Tibial nerve (tissue), 4 donors: Measurements from ENCODE around the gene PPP6R1. TPM values are rescaled to one million over a fixed set of nuclear protein-coding genes. Genes with fewer than 3 reads are reported as not detected.

ENCODE experiments used
- DNase-seq, 2 donors: peaks; one replicate each; pipeline ENCODE4 v3.0.0-alpha.2; 2019; ENCODE audit warnings: low spot score in 2 of 2
- H3K27ac ChIP-seq, 4 donors: fragments of 200-600 bp; sonication (generic) in 3 of 4; one replicate each; pipeline ENCODE4 v1.5.1; 2017 to 2019; ENCODE audit warnings: mild to moderate bottlenecking in 1 of 4
- H3K27me3 ChIP-seq, 2 donors: fragments of 200-600 bp; sonication (generic) in 1 of 2; one replicate each; pipeline versions ENCODE4 v1.5.1 to v1.6.0; 2017 to 2019
- H3K36me3 ChIP-seq, 3 donors: fragments of 200-600 bp; sonication (generic); one replicate each; pipeline ENCODE4 v1.5.1; 2018 to 2019
- H3K4me1 ChIP-seq, 4 donors: fragments of 200-600 bp; sonication (generic) in 3 of 4; one replicate each; pipeline ENCODE4 v1.5.1; 2017 to 2019
- H3K4me3 ChIP-seq, 4 donors: fragments of 200-600 bp; sonication (generic) in 3 of 4; one replicate each; pipeline ENCODE4 v1.5.1; 2017 to 2019; ENCODE audit warnings: mild to moderate bottlenecking in 1 of 4, moderate library complexity in 1 of 4
- H3K9me3 ChIP-seq, 4 donors: fragments of 200-600 bp; sonication (generic) in 3 of 4; one replicate each; pipeline ENCODE4 v1.5.1; 2017 to 2019
- EP300 ChIP-seq, 2 donors: sonication (generic); formaldehyde crosslinking; IDR thresholded peaks; one replicate each; pipeline ENCODE4 v1.6.1; 2017; ENCODE audit warnings: antibody characterized with exemption in 2 of 2, mild to moderate bottlenecking in 1 of 2
- POLR2A ChIP-seq, 2 donors: fragments of 450-650 bp; IDR thresholded peaks; one replicate each; pipeline ENCODE4 v1.6.1; 2017; ENCODE audit warnings: antibody characterized with exemption in 2 of 2, mild to moderate bottlenecking in 2 of 2, moderate library complexity in 2 of 2
- WGBS, 2 donors: methylation state at CpG; one replicate each; pipeline ENCODE4 v1.1.5; 2018; 5-methylcytosine and 5-hydroxymethylcytosine counted together
- total RNA-seq, 4 donors: library from RNA; depleted of rRNA; stranded (reverse); fragments of >200 nt; gene quantifications; one replicate each; pipeline ENCODE4 v1.1.0, GENCODE V29; 2016
- TF ChIP-seq, protein P1 (sequence below), 5 experiments: fragments of 200-600 bp in 3 of 5; fragments of 450-650 bp in 2 of 5; sonication (generic) in 3 of 5; IDR thresholded peaks; one replicate each; pipeline ENCODE4 v1.5.1; 2016 to 2019; ENCODE audit warnings: antibody characterized with exemption in 5 of 5, mild to moderate bottlenecking in 3 of 5, moderate library complexity in 2 of 5

Gene PPP6R1
- total RNA-seq, 4 donors from 2014 or later, result 35.4 to 56.7 (median 40.7) TPM

DNA sequence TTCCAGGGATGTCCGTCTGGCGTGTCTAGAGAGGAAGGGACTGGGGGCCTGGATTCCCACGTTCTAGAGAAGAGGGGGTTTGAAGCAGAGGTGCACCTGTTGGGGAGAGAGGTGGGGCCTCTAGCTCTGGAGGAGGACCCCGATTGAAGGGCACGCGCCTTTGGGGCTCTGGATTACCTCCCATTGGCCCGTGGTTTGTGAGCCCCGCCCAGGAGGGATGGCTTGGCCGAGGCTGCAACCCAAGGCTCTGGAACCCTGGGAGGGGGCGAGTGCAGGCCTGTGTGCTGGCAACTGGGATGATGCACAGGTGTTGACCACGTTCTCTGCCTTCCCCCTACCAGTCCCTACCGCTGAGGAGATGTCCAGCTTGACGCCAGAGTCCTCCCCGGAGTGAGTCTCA lies 46.2 kb upstream of the PPP6R1 start:
- DNase-seq, result no peak
- peaks cover 0 to 54% (median 0%) of the 10 kb centered on the region in 3 donors for H3K36me3 ChIP-seq

DNA sequence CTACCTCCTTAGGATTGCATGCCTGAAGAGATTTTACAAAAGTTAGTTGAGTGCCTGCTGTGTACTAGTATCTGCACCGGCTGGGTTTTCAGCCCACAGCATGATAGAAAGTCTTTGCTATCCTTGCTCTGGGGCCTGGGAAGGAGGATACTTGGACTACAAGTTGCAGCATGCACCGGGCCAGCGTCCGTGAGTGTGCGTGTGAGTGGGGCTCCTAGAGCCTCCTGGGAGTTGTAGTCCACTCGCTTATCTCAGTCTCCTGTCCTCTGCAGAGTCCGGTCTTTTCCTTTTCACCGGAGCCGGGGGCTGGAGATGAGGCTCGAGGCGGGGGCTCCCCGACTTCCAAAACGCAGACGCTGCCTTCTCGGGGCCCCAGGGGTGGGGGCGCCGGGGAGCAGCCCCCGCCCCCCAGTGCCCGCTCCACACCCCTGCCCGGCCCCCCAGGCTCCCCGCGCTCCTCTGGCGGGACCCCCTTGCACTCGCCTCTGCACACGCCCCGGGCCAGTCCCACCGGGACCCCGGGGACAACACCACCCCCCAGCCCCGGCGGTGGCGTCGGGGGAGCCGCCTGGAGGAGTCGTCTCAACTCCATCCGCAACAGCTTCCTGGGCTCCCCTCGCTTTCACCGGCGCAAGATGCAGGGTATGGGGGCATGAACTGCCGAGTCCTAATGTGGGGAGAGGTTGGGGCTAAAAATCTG lies 45.6 kb upstream of the PPP6R1 start:
- TF ChIP-seq, protein P1, sequence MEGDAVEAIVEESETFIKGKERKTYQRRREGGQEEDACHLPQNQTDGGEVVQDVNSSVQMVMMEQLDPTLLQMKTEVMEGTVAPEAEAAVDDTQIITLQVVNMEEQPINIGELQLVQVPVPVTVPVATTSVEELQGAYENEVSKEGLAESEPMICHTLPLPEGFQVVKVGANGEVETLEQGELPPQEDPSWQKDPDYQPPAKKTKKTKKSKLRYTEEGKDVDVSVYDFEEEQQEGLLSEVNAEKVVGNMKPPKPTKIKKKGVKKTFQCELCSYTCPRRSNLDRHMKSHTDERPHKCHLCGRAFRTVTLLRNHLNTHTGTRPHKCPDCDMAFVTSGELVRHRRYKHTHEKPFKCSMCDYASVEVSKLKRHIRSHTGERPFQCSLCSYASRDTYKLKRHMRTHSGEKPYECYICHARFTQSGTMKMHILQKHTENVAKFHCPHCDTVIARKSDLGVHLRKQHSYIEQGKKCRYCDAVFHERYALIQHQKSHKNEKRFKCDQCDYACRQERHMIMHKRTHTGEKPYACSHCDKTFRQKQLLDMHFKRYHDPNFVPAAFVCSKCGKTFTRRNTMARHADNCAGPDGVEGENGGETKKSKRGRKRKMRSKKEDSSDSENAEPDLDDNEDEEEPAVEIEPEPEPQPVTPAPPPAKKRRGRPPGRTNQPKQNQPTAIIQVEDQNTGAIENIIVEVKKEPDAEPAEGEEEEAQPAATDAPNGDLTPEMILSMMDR (IDR thresholded peaks at IDR 0.05), result no peak
- TF ChIP-seq POLR2A (IDR thresholded peaks at IDR 0.05) (no peak), EP300 (IDR thresholded peaks at IDR 0.05) (no peak)
- H3K27ac ChIP-seq, result no peak overlapping the region
- no peaks in the 10 kb centered on the region for H3K27me3 ChIP-seq
- DNase-seq, result peak in 1 of 2 donors; percentile 18
- 83 to 89% methylated on average over 38 to 39 of the region's 39 CpGs for WGBS, 2 donors
- peaks cover 0 to 48% (median 0%) of the 10 kb centered on the region in 3 donors for H3K36me3 ChIP-seq
- peaks cover 0 to 2% (median 0%) of the 10 kb centered on the region in 4 donors for H3K9me3 ChIP-seq
- H3K4me3 ChIP-seq, result no peak overlapping the region
- peaks cover 0 to 11% (median 3%) of the 10 kb centered on the region in 4 donors for H3K4me1 ChIP-seq

More for the DNA sequence above, 46.2 kb upstream of the PPP6R1 start:
- H3K9me3 ChIP-seq, result peaks cover 0 to 5% (median 0%) of the 10 kb centered on the region in 4 donors
- H3K27ac ChIP-seq, result no peak overlapping the region
- H3K4me1 ChIP-seq, result peaks cover 0 to 11% (median 3%) of the 10 kb centered on the region in 4 donors
- no peaks in the 10 kb centered on the region for H3K27me3 ChIP-seq
- 77% methylated on average over 14 of the region's 14 CpGs for WGBS, 2 donors
- no peak overlapping the region for H3K4me3 ChIP-seq
- TF ChIP-seq POLR2A (IDR thresholded peaks at IDR 0.05), result no peak
- TF ChIP-seq, protein P1 (IDR thresholded peaks at IDR 0.05), result no peak
- TF ChIP-seq EP300 (IDR thresholded peaks at IDR 0.05), result no peak

DNA sequence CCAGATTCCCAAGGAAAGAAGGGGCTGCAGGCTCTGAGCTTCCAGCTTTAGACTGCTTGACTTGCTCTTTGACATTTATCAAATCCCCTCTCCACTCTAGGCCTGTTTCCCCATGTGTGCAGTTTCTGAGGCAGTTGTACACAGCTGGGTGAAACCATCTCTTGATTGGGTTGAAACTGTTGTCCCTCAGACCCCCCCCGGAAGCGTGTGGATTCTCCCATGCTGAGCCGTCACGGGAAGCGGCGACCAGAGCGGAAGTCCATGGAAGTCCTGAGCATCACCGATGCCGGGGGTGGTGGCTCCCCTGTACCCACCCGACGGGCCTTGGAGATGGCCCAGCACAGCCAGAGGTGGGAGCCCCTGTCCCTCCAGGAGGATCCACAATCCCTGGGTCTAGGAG lies 44.7 kb upstream of the PPP6R1 start:
- Histone ChIP-seq H3K27me3 (no peaks in the 10 kb centered on the region), H3K4me3 (no peak overlapping the region), H3K36me3 (peaks cover 0 to 41% (median 0%) of the 10 kb centered on the region in 3 donors), H3K4me1 (peaks cover 0 to 11% (median 3%) of the 10 kb centered on the region in 4 donors), H3K9me3 (no peaks in the 10 kb centered on the region), H3K27ac (no peak overlapping the region)
- 89 to 90% methylated on average over 11 of the region's 11 CpGs for WGBS, 2 donors
- no peak for DNase-seq
- no peak for TF ChIP-seq EP300 (IDR thresholded peaks at IDR 0.05)
- TF ChIP-seq POLR2A (IDR thresholded peaks at IDR 0.05), result no peak
- TF ChIP-seq, protein P1 (IDR thresholded peaks at IDR 0.05), result no peak

DNA sequence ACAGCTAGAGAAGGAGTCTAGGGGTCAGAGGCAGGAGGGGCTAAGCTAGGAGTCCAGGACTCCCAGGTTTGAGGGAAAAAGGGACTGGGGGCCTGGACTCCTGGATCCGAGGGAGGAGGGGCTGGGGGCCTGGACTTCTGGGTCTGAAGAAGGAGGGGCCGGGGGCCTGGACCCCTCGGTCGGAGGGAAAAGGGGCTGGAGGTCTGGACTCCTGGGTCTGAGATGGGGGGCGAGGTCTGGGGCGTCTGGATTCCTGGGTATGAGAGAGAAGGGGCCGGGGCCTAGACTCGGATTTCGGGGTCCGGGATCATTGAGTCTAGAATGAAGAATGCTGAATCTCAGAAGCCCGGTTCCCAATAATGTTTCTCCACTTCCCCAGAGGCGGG lies 43.5 kb upstream of the PPP6R1 start:
- H3K36me3 ChIP-seq, result peaks cover 0 to 44% (median 0%) of the 10 kb centered on the region in 3 donors
- H3K27ac ChIP-seq, result peak overlapping the region in 1 of 4 donors; percentile 55
- no peaks in the 10 kb centered on the region for H3K9me3 ChIP-seq
- TF ChIP-seq POLR2A (IDR thresholded peaks at IDR 0.05) (no peak), EP300 (IDR thresholded peaks at IDR 0.05) (no peak)
- TF ChIP-seq, protein P1 (IDR thresholded peaks at IDR 0.05), result no peak
- DNase-seq, result no peak
- peak overlapping the region in 1 of 4 donors; percentile 43 for H3K4me3 ChIP-seq
- WGBS, 2 donors, result 77 to 82% methylated on average over 12 of the region's 12 CpGs
- no peaks in the 10 kb centered on the region for H3K27me3 ChIP-seq
- H3K4me1 ChIP-seq, result peaks cover 0 to 11% (median 3%) of the 10 kb centered on the region in 4 donors
